Anterior cingulate cortex (tissue), 58 donors: ENCODE results near the gene TENT5C.

Source experiments
- DNase-seq, 58 donors: peaks; one replicate each; lab custom pipeline; 2025; lab: John Stamatoyannopoulos, UW

TENT5C gene

DNA sequence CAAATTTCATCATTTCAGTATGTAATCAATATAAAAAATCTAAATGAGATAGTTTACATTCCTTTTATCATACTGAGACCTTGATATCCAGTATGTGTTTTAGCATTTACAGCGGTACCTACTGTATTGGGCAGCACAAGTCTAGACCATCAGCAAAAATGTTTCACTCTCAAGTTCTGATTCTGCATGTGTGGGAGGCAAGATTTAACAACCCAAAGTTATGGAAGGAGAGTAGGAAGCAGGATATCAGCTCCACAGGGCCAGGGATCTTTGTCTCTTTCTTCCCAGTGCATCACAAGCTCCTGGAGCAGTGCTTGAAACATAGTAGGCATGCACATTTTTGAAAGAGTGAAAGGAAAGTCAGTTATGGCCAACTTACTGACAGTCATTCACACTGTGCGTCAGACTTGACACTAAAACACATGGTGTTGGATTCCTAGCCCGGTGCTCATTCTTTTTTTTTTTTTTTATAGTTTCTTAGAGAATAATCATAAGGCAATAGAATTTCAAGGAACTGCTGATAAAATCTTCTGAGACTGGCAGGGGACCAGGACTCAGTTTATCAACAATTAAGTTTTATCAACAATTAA, 6.1 kb downstream of the TENT5C start:
- DNase-seq: no peak

DNA sequence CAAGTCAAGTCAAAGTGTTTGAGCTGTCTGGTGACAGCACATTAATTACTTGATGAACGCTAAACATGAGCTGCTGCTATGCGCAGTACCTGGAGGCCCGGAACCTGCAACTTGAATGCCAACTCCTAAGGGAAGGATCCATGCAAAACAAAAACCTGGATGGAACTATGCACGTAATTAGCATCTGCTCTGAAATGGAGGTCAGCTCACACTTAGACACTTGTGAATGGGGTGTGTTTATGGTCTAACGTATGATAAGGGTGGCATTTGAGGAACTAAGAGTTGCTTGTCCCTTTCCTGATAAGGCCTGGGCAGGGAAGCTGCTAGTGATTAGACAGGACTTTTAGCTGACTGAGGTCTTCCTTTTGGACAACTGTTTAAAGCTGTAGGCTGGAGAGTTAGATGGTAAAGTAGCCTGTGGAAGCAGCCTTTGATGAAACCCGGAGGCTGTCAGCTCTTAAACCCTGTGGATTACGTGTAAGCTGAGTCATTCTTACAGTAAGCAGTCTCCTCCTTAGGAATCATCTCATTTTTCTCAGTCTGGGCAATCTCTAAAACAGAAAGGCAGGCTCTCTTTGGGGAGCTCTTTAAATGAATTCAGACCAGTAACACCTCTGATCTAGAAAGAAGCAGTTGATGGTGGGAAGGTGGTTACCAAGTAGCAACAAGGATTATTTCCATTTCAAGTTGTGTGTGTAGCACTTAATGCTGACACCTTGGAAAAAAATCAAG, 6.8 kb downstream of the TENT5C start:
- DNase-seq: no peak

DNA sequence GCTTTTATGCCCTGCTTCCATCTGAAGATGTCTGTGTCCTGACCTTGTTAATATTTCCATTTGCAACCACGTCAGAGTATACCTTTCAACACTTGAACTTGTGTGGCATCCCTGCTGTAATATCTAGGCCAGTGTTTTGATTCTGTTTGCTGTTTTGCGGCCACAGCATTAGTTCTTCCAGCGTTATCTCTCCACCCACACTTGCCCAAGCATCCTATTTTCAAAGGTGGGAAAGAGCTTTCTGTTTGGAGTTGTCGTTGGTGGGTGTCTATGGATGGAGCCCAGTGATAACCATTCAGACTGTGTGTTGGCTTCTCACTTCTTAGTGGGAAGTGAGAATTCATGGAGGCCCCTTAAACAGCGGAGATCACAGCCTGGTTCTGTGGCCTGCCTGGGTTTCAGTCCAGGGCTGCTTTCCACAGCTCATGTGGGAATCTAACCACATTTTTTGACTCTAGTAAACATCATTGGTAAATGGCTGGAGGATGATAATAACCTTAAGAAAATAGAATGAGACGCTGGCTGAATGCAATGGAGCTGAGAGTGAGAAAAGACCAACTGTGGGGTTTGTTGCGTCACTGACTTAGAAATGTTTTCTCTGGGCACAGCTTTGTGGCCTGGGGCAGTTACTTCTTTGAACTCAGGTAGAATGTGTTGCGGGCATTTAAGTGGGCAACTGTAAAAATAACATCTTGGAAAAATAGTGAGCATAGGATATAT, 7.6 kb downstream of the TENT5C start:
- no peak for DNase-seq

DNA sequence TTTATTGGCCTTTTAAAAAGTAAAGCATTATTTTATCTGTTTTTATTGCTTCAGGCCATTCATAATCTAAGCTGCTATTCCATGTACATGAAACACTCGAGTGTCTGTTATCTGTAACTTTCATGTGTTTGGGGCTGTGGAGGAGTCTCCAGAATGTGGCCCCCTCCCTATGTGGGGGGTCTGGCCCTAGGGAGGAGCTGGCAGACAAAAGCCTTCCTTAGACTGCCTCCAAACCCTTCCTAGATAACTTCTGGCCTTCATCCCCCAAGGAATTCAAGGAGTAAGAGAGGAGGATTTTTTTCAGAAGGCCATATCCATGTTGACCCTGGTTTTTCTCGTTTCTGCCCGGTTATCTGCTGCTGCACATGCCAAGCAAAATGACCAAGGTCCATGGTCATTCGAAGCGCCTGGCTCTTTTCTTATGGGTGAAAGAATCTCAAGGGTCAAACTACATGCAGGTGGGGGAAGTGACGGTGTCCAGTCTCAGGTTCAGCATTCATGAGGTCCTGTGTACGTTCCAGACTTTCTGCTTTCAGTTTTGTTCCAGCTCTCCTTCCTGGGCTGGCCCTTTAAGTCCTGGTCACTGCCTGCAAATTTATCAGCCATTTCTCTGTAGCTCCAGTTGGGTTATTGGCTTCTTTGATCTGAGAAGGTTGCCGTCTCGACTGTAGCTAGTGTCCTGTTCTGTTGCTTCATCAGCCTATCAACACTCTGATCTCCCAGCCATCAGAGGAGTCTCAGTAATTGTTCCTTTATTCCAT, 8.3 kb downstream of the TENT5C start:
- DNase-seq: no peak

DNA sequence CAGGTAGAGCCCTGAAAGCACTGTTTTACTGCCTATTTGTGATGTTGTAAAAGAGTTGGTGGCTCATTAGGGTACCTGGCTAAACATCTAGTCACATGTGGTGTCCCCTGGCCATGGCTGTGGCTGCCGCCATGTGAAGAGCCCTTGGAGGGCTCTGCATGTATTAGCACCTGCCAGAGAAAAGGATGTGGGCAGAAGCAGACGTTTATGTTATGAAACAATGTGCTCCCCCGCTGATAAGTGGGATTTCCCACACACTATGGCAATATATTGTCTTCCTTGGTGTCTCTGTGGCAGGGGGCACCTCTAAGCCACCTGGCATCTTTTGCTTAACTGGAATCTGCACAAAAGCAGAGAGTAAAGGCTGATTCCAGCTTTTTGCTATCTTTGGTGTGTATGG, 9.6 kb downstream of the TENT5C start:
- no peak for DNase-seq

DNA sequence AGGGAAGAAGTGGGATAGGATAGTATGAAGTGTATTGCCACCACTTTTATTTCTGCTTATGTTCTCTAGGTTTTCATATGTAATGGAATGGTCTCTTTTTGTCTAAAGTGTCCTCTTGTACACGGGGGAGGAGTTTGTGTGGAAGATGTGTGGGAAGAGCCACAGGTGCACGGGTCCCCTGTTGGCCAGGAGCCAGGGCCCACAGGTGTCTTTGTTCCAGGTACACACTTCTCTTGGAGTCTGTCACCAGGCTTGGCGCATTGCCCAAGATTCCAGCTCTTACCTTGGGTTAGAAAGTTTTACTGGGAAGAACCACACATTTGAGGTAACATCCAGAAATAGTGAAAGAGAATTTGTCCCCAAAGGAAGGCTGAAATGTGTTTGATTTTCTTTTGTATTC, 10.5 kb downstream of the TENT5C start:
- DNase-seq: peak in 3 of 58 donors; percentile 2 to 14 (median 11)

DNA sequence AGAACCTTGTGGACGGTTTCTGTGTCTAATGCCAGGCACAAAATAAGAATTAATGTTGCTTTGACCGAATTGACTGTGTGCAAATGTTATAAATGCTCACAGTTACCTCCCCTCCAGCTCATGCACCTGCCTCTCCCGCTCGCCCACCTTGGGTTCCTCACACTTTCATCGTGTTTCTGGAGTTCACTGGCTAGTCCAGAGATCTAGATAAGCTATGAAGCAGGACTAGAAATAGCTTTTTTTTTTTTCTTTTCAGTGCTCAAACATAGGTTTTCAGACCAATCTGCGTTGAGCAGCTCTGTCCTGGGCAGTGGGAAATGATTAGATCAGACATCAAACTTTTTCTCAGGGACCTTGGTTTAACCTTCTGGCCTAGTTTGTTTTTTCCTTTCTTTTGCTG, 11.1 kb downstream of the TENT5C start:
- DNase-seq: no peak

DNA sequence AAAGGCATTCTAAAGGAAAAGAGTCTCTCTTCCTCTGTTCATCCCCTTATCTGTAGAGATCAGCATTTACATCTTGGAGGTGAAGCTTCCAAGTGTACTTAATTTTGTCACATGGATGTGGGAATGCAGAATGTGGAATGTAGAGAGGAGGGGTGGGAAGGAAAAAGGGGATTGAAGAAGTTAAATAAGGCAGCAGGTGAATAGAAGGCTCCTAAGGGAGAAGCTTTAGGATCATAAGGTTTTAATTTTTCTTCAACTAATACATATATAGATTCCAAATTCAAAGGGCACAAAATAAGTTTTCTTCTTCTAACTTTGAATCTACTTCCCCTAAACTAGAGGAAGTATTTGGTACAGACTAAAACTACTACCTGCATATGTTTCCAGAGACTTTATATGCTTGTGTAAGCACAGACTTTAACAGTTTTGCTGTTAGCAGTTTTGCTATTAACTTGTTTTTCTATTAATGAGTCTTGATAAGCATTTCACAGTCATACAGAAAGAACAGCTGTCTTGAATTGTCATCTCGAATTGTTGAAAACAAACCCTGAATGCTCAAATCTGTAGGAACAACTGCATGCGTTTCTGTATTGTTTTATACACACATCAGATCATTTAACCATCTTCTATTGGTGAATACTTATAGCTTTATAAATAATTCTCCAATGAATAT, 12.7 kb downstream of the TENT5C start:
- DNase-seq: no peak

DNA sequence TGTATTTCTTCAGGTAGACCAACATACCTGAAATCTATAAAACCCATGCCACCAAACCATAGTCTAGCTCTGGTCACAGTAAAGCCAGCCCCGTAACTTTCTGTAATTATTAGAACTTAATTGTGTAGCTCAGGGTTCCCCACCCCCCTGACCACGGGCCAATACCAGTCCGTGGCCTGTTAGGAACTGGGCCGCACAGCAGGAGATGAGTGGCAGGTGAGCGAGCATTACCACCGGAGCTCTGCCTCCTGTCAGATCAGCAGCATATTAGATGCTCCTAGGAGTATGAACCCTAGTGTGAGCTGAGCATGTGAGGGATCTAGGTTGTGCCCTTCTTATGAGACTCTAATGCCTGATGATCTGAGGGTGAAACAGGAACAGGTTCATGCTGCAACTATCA, 14.6 kb downstream of the TENT5C start:
- DNase-seq: no peak

DNA sequence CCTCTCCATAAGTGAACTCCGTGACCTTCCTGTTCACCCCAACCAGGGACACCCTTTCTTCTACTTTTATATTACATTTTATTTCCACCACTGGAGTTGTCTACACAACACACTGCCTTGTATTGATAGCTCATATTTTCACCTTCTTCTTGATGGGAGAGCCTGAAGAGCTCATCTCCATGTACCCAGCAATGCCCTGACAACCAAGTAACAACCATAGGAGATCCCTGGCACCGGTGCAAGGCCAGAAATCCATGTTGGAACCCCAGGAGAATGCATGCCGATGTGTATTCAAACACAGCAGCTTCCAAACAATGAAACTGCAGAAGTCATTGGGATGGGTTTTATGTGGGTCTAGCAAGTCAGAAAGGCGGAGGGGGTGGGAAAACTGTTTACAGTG, 15.5 kb downstream of the TENT5C start:
- no peak for DNase-seq

DNA sequence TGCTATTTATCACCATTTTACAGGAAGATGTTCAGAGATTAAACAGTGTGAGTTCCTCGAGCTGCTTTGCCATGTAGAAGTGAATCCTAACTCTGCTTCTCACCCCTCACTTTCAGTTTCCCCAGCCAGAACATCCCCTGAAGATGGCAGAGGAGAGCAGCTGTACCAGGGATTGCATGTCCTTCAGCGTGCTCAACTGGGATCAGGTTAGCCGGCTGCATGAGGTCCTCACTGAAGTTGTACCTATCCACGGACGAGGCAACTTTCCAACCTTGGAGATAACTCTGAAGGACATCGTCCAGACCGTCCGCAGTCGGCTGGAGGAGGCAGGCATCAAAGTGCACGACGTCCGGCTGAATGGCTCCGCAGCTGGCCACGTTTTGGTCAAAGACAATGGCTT, 16.9 kb downstream of the TENT5C start:
- no peak for DNase-seq

DNA sequence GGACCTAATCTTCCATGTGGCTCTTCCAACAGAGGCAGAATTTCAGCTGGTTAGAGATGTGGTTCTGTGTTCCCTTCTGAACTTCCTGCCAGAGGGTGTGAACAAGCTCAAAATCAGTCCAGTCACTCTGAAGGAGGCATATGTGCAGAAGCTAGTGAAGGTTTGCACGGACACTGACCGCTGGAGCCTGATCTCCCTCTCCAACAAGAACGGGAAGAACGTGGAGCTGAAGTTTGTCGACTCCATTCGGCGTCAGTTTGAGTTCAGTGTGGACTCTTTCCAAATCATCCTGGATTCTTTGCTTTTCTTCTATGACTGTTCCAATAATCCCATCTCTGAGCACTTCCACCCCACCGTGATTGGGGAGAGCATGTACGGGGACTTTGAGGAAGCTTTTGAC, 17.3 kb downstream of the TENT5C start:
- DNase-seq: no peak

DNA sequence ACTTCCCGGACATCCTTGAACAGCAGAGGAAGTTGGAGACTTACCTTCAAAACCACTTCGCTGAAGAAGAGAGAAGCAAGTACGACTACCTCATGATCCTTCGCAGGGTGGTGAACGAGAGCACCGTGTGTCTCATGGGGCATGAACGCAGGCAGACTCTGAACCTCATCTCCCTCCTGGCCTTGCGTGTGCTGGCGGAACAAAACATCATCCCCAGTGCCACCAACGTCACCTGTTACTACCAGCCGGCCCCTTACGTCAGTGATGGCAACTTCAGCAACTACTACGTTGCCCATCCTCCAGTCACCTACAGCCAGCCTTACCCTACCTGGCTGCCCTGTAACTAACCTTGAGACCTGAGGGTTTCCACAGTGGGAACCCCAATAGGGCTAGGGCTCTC, 17.9 kb downstream of the TENT5C start:
- DNase-seq: no peak

DNA sequence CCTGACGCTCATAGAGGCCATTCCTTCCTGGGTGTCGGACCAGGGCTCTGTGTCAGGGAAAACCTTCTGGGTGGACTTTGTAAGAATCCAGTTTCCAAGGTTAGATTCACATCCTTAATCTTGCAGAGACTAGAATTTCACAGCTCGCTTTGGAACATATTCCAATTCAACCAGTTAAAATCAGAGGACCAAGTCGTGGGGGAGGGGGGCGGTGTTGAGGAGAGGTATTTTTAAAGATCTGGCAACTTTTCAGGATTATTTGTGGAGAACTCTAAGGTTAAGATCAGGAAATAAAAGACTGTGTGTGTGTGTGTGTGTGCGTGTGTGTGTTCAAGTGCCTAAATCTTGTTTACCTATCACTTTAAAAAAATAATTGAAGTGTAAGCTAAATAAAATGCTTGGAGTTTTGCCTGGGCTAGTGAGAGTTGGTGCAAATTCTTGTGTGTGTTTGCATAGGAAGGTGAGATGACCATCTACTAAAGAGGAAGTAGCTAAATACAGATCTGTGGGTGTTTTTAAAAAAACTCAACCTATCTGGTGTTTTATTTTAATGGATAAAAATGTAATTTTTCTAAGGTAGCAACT, 21.8 kb downstream of the TENT5C start:
- DNase-seq: no peak

DNA sequence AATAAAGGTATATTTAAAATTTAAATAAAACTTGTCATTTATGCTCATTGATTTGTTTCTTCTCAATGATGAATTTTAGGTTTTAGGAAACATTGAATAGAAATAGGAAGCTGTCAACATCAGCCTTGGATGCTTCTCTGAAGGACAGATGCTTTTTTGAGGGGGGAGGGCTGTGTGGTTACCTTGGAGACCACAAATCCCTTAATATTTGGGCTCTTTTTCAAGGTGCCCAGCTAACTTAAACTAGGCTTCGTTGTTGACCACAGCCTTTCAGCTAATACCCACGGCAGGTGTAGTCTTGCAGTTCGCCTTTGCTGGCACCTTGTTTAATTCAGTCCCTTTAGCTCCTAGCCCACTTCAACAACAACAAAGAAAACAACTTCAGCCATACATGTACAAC, 22.5 kb downstream of the TENT5C start:
- DNase-seq: no peak

DNA sequence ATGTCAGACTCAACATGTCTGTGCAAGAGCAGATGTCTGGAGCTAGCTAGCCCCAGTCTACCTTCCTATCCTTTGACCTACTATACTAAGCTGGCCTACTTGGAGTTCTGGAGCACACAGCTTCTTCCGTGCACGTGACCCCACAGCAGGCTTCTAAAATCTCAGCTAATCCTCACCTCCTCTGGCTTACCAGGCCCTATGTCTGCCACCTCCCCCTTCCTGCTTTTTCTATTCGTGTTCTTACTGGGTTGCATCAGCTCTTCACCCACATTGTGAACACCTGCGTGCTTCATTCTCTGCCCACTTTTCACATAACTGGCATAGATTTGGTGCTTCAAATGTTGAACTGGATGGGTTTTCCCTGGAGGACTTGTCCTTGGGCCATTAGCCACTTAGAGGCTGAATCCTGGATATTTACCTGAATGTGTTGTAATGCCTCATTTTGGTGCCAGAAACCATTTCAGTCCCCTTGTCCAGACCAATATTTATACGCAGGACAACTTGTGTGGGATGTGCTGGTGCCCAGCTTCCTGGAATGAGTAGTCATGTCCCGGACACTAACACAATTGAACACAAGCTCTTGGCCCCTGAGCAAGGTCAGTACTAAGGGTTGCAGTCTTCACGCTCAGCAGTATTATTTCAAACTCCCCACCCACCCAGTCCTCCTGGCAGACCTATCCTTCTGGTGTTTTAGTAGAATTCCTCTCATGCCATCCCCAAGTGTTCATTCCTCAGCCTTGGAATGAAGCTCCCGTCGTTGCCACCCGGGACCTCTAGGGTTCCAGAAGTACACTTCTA, 24.0 kb downstream of the TENT5C start:
- no peak for DNase-seq

DNA sequence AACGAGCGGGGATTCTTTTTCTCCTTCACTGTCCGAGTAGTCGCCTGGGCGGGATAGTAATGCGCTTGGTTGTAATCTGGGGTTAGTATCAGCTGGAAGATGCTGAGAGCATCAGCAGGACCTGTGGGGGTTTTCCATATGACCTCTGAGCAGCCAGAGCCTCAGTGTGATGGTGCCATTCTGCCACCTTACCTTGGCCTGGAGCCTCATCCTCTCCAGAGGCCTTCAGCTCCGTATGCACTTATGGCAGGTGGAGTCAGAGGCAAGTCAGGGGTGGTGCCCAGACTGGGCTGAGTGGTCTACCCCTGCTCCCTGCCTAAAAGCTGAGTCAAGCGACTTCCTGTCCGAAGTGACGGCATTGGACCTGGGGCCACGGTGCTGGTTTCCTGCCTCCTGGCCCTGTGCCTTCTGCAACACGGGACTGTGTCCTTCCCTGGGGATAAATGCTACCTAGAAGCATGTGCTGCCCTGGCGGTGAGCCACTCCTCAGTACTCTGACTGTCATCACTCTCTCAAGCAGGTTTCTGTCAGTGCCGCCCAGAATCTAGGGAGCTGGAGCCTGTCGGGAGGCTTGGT, 24.7 kb downstream of the TENT5C start:
- DNase-seq: no peak

DNA sequence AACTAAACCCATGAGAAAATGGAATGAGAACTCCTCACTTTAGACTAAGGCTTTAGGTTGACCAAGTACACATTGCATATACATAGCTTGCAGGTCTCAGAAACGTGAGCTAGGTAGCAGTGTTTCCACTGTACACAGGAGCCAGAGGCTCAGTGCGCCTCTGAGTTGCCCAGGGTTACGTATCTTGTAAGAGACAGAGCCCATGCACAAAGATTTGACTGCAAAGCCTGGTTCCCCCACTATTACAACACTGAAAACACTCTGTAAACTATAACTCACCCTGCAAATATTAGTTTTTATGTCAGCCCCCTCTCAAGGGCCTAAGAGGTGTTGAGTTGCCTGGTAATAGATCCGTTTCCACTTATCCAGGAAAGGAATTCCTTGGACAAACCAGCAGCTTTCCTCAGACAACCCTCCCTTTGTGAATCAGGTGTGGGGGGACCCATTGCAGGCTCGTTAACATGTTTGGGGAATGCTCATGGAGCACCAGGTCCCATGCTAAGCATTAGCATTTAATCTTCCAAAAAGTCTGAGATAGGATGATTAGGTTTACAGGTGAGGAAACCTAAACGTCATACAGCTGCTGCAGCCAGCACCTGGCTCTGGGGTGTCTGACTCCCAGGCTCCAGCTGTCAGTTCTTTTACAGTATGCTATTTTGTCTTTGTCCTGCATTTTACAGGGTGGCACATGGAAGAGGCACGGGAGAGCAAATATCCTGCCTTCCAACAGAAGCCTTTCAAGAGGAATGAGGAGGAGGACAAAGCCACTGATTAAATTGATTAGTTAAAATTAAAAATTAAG, 25.7 kb downstream of the TENT5C start:
- DNase-seq: no peak
